GM12878 (cell line): ENCODE results near the gene GTF2B. TPM values are rescaled to one million over a fixed set of nuclear protein-coding genes. Genes with fewer than 3 reads are reported as not detected.

Experiments used
- ASH2L ChIP-seq: fragments of 300-600, 200-600 bp; sonication (generic); IDR thresholded peaks from 2 replicates; pipeline ENCODE4 v1.6.1; 2017; ENCODE audit warnings: low read depth, mild to moderate bottlenecking, borderline replicate concordance
- BCL11A ChIP-seq: IDR thresholded peaks from 2 replicates; pipeline ENCODE4 v1.6.1; 2011; ENCODE audit warnings: low read depth, low read length
- CBFB ChIP-seq: IDR thresholded peaks from 2 replicates; pipeline ENCODE4 v1.6.1; 2016; ENCODE audit warnings: antibody characterized with exemption, low read depth
- EED ChIP-seq: sonication (generic); IDR thresholded peaks from 2 replicates; pipeline ENCODE4 v1.6.1; 2016; ENCODE audit warnings: antibody characterized with exemption, low read depth
- FOXK2 ChIP-seq: fragments of 450-650 bp; IDR thresholded peaks from 2 replicates; pipeline ENCODE4 v1.6.1; 2017; ENCODE audit warnings: mild to moderate bottlenecking, moderate library complexity
- JUND ChIP-seq: IDR thresholded peaks from 2 replicates; pipeline ENCODE4 v1.6.1; 2012; ENCODE audit warnings: low read depth, mild to moderate bottlenecking, low read length, improper control_type of control experiment, moderate library complexity
- KLF5 ChIP-seq: fragments of 450-650 bp; IDR thresholded peaks from 2 replicates; pipeline ENCODE4 v1.6.1; 2014; ENCODE audit warnings: mild to moderate bottlenecking; ENCODE audit not compliant: partially characterized antibody
- MYB ChIP-seq: fragments of 150-350 bp; IDR thresholded peaks from 2 replicates; pipeline ENCODE4 v1.6.1; 2014; ENCODE audit warnings: mild to moderate bottlenecking, low read depth, low read length, borderline replicate concordance
- NKRF ChIP-seq: fragments of 450-650 bp; conservative IDR thresholded peaks from 2 replicates; pipeline ENCODE4 v1.6.1; 2017; ENCODE audit warnings: mild to moderate bottlenecking, moderate library complexity
- PAX8 ChIP-seq: fragments of 450-650 bp; IDR thresholded peaks from 2 replicates; pipeline ENCODE4 v1.6.1; 2017; ENCODE audit warnings: mild to moderate bottlenecking, moderate library complexity
- RAD21 ChIP-seq: IDR thresholded peaks from 2 replicates; pipeline ENCODE4 v1.6.1; 2011; ENCODE audit warnings: mild to moderate bottlenecking, low read depth, low read length, moderate library complexity; ENCODE audit not compliant: insufficient read depth
- RUNX3 ChIP-seq: IDR thresholded peaks from 2 replicates; pipeline ENCODE4 v1.6.1; 2012; ENCODE audit warnings: low read length, inconsistent platforms
- SIN3A ChIP-seq: IDR thresholded peaks from 2 replicates; pipeline ENCODE4 v1.6.1; 2012; ENCODE audit warnings: low read depth, low read length, improper control_type of control experiment
- SMAD5 ChIP-seq: IDR thresholded peaks from 2 replicates; pipeline ENCODE4 v1.6.1; 2016; ENCODE audit warnings: antibody characterized with exemption, low read depth
- SMARCA5 ChIP-seq: fragments of 450-650 bp; IDR thresholded peaks from 2 replicates; pipeline ENCODE4 v1.6.1; 2017; ENCODE audit warnings: mild to moderate bottlenecking
- polyA plus RNA-seq, 11 experiments: library from polyadenylated mRNA; depleted of rRNA in 4 of 11; unstranded in 6 of 11; stranded (reverse) in 5 of 11; fragments of >200 nt; fragmentation: Nextera tagmentation in 4 of 11; fragmentation: Illumina TruSeq in 1 of 11; extraction: Ambion mirVana in 4 of 11; extraction: Trizol in 1 of 11; gene quantifications; 1 replicate in 1 of 11; 2 replicates in 10 of 11; pipeline versions ENCODE4 v1.2.1 to v1.2.3, GENCODE V29; 2011 to 2016; ENCODE audit warnings: inconsistent platforms in 2 of 11, missing spikeins in 2 of 11, low read depth in 1 of 11
- total RNA-seq, 4 experiments: library from RNA; depleted of rRNA in 3 of 4; stranded (reverse); fragments of >200 nt in 3 of 4; fragmentation: Illumina TruSeq in 1 of 4; extraction: Trizol in 1 of 4; gene quantifications; 2 replicates each; pipeline versions ENCODE4 v1.2.1 to v1.2.3, GENCODE V29; 2013 to 2021
- TF ChIP-seq, protein P1 (sequence below): IDR thresholded peaks from 2 replicates; pipeline ENCODE4 v1.6.1; 2011; ENCODE audit warnings: mild to moderate bottlenecking, low read depth, low read length, moderate library complexity; ENCODE audit not compliant: insufficient replicate concordance
- TF ChIP-seq, protein P2 (sequence below): fragments of 450-650 bp; IDR thresholded peaks from 2 replicates; pipeline ENCODE4 v1.6.1; 2016; ENCODE audit warnings: mild to moderate bottlenecking

GTF2B gene
- total and polyA plus RNA-seq, 10 of the 15 experiments (the other 5 are each of a cell fraction or from before 2014, with no cell fraction given): 27.9 to 79.7 (median 59.5) TPM

GRCh38 chr1:88867743-88868521, 23.4 kb downstream of the GTF2B start (continued):
- TF ChIP-seq NKRF (no peak), SMARCA5 (no peak), FOXK2 (no peak), BCL11A (no peak), SIN3A (no peak), ASH2L (no peak), SMAD5 (no peak), MYB (no peak), EED (peak; percentile 27; the same call in 1 of the 2 replicates), PAX8 (no peak), KLF5 (no peak), CBFB (no peak), JUND (no peak), RAD21 (no peak), RUNX3 (peak; percentile 79; the same call in 1 of the 2 replicates)
- TF ChIP-seq, protein P1, sequence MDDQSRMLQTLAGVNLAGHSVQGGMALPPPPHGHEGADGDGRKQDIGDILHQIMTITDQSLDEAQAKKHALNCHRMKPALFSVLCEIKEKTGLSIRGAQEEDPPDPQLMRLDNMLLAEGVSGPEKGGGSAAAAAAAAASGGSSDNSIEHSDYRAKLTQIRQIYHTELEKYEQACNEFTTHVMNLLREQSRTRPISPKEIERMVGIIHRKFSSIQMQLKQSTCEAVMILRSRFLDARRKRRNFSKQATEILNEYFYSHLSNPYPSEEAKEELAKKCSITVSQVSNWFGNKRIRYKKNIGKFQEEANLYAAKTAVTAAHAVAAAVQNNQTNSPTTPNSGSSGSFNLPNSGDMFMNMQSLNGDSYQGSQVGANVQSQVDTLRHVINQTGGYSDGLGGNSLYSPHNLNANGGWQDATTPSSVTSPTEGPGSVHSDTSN: no peak
- TF ChIP-seq, protein P2, sequence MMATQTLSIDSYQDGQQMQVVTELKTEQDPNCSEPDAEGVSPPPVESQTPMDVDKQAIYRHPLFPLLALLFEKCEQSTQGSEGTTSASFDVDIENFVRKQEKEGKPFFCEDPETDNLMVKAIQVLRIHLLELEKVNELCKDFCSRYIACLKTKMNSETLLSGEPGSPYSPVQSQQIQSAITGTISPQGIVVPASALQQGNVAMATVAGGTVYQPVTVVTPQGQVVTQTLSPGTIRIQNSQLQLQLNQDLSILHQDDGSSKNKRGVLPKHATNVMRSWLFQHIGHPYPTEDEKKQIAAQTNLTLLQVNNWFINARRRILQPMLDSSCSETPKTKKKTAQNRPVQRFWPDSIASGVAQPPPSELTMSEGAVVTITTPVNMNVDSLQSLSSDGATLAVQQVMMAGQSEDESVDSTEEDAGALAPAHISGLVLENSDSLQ: no peak
